ENCODE results near the gene VPS37C.
"Not testable (repeated sequence)": the region's sequence is repeated elsewhere in the genome, so short reads cannot be mapped to it uniquely, and the experiment has no call there.

GRCh38 chr11:61180205-61180604 is 19.0 kb upstream of the VPS37C start:
- not testable (repeated sequence) for TF ChIP-seq ZBTB40 (IDR thresholded peaks at IDR 0.05; ENCODE audit: borderline replicate concordance); CTCF (IDR thresholded peaks at IDR 0.05 in 2 of 3, conservative IDR thresholded peaks at IDR 0.05 in 1 of 3; ENCODE audit: control insufficient read depth in 2 of 3, extremely low read depth in 1 of 3, insufficient read depth in 1 of 3, low read depth in 3 of 3, low read length in 3 of 3)

Data from GM12878 (cell line).